ENCODE data around the gene DIDO1.

Gene DIDO1

GRCh38 chr20:62829231-62830230 lies 96.8 kb downstream of the DIDO1 start:
- DNase-seq: no peak

- DNase-seq: no peak
Observed at GRCh38 chr20:62828511-62829230, 97.6 kb downstream of the DIDO1 start.

- DNase-seq: no peak
Observed at GRCh38 chr20:62828051-62828450, 98.3 kb downstream of the DIDO1 start.
